Pons (tissue), 1 donor: ENCODE measurements around the gene LECT2.

Source experiments
- DNase-seq: peaks from one replicate; pipeline ENCODE4 v3.0.0-alpha.2; 2016; ENCODE audit warnings: low spot score

The LECT2 gene

DNA sequence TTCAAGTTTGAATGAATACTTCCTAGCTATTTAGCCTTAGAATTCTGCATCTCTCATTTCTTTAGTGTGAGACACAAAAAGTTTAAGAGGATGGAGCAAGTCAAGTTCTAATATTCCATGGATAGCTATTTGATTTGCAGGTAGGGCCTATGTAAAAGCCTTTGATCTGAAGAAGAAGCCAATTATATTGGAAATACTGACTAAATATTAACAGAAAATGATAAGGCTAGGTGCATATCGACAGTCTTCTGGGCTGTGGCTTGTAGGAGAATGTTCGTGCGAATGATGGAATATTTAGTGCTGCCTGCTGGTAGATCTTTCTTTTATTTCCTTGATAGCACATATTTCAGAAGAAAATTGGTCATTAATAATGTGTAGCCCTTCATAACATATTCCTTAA, at the start of gene LECT2:
Gene LECT2 (minus strand): TSS at position 85 of the 400 bp plus-strand sequence. CDS start 150 bp downstream, outside the sequence.
- DNase-seq, result no peak

- no peak for DNase-seq
Measured at GRCh38 chr5:136004436-136004835, 49.7 kb upstream of the LECT2 start.

GRCh38 chr5:136001466-136001981, 46.7 kb upstream of the LECT2 start:
- no peak for DNase-seq

DNA sequence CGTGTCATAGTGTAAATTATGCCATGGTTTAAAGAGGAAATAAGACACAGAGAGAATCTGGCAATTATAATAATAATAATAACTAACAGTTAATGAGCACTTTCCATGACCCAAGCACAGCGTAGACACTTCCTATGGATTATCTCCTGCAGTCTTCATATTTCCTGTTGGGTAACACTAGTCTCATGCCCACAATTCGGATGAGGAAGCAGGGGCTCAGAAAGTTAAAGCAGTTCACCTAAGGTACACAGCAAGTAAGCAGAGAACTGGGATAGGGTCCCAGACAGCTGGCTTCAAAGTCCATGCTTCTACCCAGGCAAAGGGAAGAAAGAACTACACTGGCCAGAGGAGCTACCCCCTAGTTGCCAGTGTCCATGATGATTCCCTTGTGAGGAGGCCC, 46.1 kb upstream of the LECT2 start:
- DNase-seq, result no peak

- no peak for DNase-seq
Measured at GRCh38 chr5:136000147-136000546, 45.4 kb upstream of the LECT2 start.

DNA sequence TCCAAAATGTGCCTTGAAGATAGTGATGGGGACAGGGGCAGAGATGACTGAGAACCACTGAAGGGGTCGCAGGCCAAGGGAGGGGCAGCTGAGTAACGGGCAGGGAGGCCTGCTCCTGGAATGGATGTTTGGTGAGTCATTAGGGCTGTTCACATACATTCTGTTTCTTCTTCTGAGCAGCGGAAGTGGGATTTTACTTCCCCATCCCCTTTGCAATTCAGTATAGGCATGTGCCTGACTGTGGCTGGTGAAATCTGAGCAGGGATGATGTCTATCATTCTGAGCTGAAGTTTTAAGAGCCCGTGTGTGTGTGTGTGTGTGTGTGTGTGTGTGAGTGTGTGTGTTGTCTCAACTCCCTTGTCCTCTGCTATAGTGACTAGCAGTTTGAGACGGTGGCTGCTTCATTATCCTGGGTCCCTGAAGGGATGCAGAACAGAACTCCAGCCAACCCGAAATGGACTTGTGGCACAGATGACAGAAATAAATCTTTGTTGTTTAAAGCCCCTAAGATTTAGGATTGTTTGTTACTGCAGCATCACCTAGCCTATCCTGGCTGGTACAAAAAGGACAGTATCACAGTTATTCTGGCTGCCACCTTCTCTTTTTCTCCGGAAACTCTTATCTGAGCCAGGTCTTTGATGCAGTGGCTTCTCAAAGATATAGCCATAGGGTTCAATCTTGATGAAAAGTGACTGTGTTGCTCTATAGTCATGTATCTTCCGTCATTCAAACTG, 44.8 kb upstream of the LECT2 start:
- DNase-seq, result peak; percentile 37

DNA sequence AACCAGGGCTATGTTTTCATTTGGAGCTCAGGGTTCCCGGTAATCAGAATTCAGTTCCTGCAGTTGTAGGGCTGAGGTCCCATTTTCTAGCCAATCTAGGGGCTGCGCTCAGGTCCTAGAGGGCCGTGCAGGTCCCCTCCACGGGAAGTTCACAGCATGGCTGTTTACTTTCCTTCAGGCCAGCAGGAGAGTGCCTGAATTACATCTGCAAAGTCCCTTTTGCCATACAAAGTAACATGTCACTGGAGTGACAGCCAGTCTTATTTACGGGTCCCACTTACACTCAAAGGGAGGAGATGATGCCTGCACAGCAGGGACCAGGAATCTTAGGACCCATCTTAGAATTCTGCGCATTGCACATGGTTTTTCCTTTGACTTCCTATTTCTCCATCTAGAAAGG, 44.1 kb upstream of the LECT2 start:
- no peak for DNase-seq

DNA sequence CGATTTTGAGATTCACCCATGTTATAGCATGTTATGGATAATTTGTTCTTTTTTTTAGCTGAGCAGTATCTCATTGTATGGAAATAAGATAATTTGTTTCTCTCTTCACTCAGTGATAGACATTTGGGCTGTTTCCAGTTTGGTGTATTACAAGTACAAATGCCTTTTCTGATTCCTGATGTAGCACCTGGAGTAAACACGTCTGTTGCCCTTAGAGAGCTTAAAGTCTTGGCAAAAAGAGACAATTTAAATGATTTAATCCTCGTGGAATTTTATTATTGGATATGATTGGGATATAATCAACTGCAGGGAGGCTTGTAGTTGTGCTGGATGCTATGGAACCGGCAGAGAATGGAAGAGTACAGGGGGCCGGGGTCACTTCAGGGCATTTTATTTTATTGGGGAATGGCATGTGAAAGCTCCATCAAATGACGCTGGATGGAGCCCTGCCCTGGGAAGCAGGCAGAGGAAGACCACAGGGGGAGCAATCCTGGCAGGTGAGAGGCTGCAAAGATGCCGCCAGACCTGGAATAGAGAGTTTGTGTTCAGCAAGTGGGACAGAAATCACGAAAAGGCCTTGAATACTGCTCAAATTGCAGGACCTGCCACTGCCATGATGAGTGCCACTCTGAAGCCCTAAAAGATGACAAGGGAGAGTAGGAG, 43.0 kb upstream of the LECT2 start:
- DNase-seq, result no peak

DNA sequence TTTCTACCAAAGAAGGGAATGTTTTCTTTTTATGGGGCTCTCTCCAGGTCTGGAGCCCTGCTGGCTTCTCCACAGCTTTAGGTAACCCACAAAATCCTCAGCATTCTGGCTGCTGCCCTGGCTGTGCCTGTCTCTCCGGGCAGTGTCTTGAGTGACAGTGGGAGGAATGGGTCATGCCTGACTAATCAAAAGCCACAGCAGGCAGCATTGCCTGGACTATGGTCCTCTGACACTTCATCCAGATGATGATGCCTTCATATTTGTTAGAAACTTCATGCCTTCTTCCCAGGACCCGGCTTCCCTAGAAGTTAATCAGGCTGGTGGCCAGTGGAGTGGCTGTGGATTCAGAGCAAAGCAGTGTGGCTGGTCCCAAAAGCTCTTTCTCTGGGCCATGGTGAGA, 41.8 kb upstream of the LECT2 start:
- no peak for DNase-seq

GRCh38 chr5:135995976-135996375, 41.2 kb upstream of the LECT2 start:
- no peak for DNase-seq

DNA sequence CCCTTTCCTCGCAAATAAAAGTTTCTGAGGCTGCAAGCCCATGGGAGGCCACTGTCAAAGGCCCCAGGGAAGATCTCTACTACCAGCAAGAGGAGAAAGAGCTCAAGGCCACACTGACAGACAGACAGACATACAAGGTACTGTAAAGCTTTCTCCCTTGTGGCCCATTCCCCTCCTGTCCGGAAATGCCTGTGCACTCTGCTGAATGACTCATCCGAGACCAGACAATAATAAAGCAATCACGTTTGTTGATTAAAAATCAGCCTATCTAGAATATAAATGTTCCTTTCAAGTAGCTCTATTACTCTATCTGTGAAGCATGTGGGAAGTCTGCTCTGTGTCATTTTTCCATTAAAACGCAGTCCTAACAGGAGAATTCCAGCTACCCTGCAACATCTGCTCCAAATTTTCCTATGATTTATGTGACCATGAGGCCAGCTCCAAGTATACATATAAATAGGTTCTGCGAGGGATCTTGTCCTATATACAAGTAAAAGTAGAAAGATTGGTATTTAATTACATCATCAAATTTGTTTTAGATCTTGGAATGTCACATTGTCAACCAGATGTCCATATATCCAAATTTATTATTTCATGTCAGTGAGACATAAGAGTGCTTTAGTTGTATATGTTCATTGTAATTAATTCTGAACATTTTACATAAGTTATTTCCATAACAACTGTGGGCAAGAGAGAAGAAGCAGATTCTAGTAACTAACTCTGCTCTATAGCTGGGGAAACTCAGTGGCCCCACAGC, 39.3 kb upstream of the LECT2 start:
- no peak for DNase-seq

DNA sequence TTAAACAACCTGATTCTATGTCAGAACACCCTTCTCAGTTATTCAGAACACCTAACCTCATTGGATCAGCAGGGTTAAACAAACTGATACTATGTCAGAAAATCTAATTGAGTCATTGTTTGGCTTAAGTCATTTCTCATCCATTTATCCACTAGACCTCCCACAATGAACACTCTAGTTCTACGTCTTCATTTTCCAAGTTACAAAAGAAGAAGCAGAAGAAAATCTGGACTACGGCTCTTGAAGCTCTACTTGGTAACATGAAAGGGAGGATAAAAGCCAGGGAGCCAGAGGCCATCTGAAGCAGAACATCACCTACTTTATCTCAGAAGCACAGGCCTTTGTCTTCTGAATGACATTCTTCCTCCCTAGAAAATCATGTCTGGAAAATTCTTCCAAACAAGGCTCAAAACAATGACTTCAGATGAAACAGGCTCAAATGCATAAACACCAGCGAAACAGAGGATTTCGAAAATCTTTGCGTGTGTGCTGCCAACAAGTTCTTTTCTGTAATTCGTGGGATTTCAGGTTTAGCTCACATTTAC, 38.6 kb upstream of the LECT2 start:
- DNase-seq, result no peak

DNA sequence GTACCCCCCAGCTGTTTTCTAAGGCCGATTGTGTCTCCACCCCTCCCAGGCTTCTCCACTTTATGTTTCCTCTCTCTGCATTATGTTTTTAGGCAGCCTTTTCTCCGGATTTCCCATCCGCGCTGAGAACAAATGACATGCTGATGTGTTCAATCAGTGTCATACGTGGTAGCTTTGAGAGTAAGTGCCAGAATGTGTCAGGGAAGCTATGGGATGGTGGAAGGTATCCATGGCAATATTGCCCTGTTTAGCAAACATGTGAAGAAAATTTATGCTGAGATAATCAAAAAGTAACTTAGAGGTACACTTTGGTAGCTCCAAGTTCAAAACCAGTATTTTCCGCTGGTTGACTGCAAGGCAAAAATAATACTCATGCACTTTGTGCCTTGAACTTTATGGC, 36.6 kb upstream of the LECT2 start:
- no peak for DNase-seq

- no peak for DNase-seq
Measured at GRCh38 chr5:135990528-135991255, 35.9 kb upstream of the LECT2 start.

- DNase-seq, result no peak
Measured at GRCh38 chr5:135989686-135990085, 34.9 kb upstream of the LECT2 start.

DNA sequence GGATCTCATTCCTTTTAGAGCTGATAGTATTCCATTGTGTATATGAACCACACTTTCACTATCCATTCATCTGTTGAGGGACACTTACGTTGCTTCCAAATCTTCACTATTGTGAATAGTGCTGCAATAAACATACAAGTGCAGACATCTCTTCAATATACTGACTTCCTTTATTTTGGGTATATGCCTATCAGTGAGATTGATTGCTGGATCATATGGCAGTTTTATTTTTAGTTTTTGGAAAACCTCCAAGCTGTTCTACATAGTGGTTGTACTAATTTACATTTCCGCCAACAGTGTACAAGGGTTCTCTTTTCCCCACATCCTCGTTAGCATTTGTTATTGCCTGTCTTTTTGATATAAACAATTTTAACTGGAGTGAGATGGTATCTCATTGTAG, 33.8 kb upstream of the LECT2 start:
- no peak for DNase-seq

- no peak for DNase-seq
Measured at GRCh38 chr5:135986891-135987401, 32.2 kb upstream of the LECT2 start.

DNA sequence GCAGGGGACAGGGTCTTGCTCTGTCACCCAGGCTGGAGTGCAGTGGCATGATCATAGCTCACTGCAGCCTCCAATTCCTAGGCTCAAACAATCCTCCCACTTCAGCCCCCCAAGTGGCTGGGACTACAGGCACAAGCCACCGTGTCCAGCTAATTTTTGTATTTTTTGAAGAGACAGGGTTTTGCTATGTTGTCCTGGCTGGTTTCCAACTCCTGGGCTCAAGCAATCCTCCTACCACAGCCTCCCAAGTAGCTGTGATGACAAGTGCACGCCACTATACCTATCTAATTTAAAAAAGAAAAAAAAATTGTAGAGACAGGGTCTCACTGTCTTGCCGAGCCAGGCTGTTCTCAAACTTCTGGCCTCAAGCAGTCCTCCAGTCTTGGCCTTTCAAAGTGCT, 31.6 kb upstream of the LECT2 start:
- DNase-seq, result no peak

- DNase-seq, result no peak
Measured at GRCh38 chr5:135985951-135986350, 31.2 kb upstream of the LECT2 start.

DNA sequence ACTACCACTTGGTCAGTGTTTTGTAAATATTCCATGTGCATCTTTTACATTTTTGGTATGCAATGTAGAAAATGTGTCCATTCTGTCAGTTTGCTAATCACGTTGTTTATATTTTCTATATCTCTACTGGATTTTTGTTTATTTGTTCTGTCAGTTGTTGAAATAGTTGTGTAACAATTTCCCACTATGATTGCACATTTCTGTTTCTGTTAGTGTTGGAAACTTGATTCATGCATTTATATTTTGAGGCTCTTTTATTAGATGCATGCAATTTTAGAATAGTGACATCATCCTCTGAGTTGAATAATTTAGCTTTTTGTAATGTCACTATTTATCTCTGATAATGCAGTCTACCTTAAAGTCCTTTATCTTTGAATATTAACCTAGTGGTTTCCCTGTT, 25.8 kb upstream of the LECT2 start:
- DNase-seq, result no peak

GRCh38 chr5:135979510-135979909, 24.7 kb upstream of the LECT2 start:
- DNase-seq, result no peak

DNA sequence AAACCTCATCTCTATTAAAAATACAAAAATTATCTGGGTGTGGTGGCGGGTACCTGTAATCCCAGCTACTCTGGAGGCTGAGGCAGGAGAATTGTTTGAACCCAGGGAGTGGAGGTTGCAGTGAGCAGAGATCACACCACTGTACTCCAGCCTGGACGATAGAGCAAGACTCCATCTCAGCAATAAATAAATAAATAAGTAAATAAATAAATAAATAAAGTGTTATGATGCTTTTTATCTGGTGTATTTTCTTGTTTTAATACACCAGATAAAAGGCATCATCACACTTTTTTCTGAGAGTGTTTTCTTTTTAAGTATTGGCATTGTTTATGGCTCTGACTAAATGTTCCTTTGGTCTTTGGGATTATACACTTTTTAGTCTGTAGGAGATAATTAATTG, 24.2 kb upstream of the LECT2 start:
- no peak for DNase-seq
